HepG2 (cell line): ENCODE results near the gene CTDSP2. TPM values are rescaled to one million over a fixed set of nuclear protein-coding genes. Genes with fewer than 3 reads are reported as not detected.

Experiments
- ATM ChIP-seq: fragments of 450-650 bp; IDR thresholded peaks from 2 replicates; pipeline ENCODE4 v1.7.1; 2017; ENCODE audit warnings: mild to moderate bottlenecking, borderline replicate concordance
- CREM ChIP-seq, 2 experiments: sonication (generic) in 1 of 2; formaldehyde crosslinking in 1 of 2; IDR thresholded peaks; 2 replicates each; pipeline versions ENCODE4 v1.4.0 to v1.6.1; 2016 to 2020; ENCODE audit warnings: antibody characterized with exemption in 1 of 2, mild to moderate bottlenecking in 1 of 2, missing genetic modification reagents in 1 of 2
- E2F5 ChIP-seq: sonication (generic); formaldehyde crosslinking; conservative IDR thresholded peaks from 2 replicates; pipeline ENCODE4 v1.4.0; 2020; ENCODE audit warnings: missing genetic modification reagents
- GABPB1 ChIP-seq: IDR thresholded peaks from 2 replicates; pipeline ENCODE4 v1.6.1; 2016; ENCODE audit warnings: mild to moderate bottlenecking, missing genetic modification reagents, moderate library complexity, missing compliant biosample characterization
- KLF6 ChIP-seq: IDR thresholded peaks from 2 replicates; pipeline ENCODE4 v1.8.0; 2016; ENCODE audit warnings: missing biosample characterization, missing genetic modification reagents
- MED1 ChIP-seq: sonication (generic); formaldehyde crosslinking; IDR thresholded peaks from 2 replicates; pipeline ENCODE4 v1.4.0; 2020; ENCODE audit warnings: missing genetic modification reagents
- PPARG ChIP-seq: conservative IDR thresholded peaks from 2 replicates; pipeline ENCODE4 v1.6.1; 2016; ENCODE audit warnings: missing biosample characterization, missing genetic modification reagents
- RBAK ChIP-seq: sonication (generic); formaldehyde crosslinking; IDR thresholded peaks from 2 replicates; pipeline ENCODE4 v1.5.1; 2020; ENCODE audit warnings: mild to moderate bottlenecking, missing genetic modification reagents
- RORA ChIP-seq: sonication (generic); formaldehyde crosslinking; IDR thresholded peaks from 2 replicates; pipeline ENCODE4 v1.5.0; 2020; ENCODE audit warnings: mild to moderate bottlenecking, missing genetic modification reagents, moderate library complexity
- SATB2 ChIP-seq: sonication (generic); formaldehyde crosslinking; IDR thresholded peaks from 2 replicates; pipeline ENCODE4 v1.5.0; 2020; ENCODE audit warnings: missing genetic modification reagents
- UBTF ChIP-seq: sonication (generic); formaldehyde crosslinking; IDR thresholded peaks from 2 replicates; pipeline ENCODE4 v1.4.0; 2020; ENCODE audit warnings: mild to moderate bottlenecking, missing genetic modification reagents
- YEATS4 ChIP-seq: sonication (generic); formaldehyde crosslinking; IDR thresholded peaks from 2 replicates; pipeline ENCODE4 v1.4.0; 2020; ENCODE audit warnings: missing genetic modification reagents, borderline replicate concordance
- ZGPAT ChIP-seq: IDR thresholded peaks from 2 replicates; pipeline ENCODE4 v1.6.1; 2016; ENCODE audit warnings: mild to moderate bottlenecking
- ZNF160 ChIP-seq: sonication (generic); formaldehyde crosslinking; IDR thresholded peaks from 2 replicates; pipeline ENCODE4 v1.8.0; 2022; ENCODE audit warnings: mild to moderate bottlenecking, inconsistent platforms, missing genetic modification reagents
- ZNF232 ChIP-seq: sonication (generic); formaldehyde crosslinking; IDR thresholded peaks from 2 replicates; pipeline ENCODE4 v1.4.0; 2020; ENCODE audit warnings: missing genetic modification reagents, borderline replicate concordance
- ZNF329 ChIP-seq: sonication (generic); formaldehyde crosslinking; IDR thresholded peaks from 2 replicates; pipeline ENCODE4 v1.9.0; 2021; ENCODE audit warnings: low read depth, mild to moderate bottlenecking, missing genetic modification reagents
- ZNF333 ChIP-seq: sonication (generic); formaldehyde crosslinking; IDR thresholded peaks from 2 replicates; pipeline ENCODE4 v1.4.0; 2020; ENCODE audit warnings: mild to moderate bottlenecking, missing genetic modification reagents, borderline replicate concordance
- ZNF441 ChIP-seq: sonication (generic); formaldehyde crosslinking; IDR thresholded peaks from 2 replicates; pipeline ENCODE4 v1.7.0; 2021; ENCODE audit warnings: missing genetic modification reagents, borderline replicate concordance
- ZNF704 ChIP-seq: sonication (generic); formaldehyde crosslinking; IDR thresholded peaks from 2 replicates; pipeline ENCODE4 v1.8.1; 2023; ENCODE audit warnings: mild to moderate bottlenecking, inconsistent platforms, moderate library complexity, missing genetic modification reagents, borderline replicate concordance
- polyA plus RNA-seq, 8 experiments: library from polyadenylated mRNA; depleted of rRNA in 3 of 8; stranded (reverse) in 7 of 8; unstranded in 1 of 8; fragments of >200 nt; fragmentation: Illumina TruSeq in 4 of 8; extraction: Trizol in 4 of 8; gene quantifications; 2 replicates each; pipeline versions ENCODE4 v1.2.1 to v1.2.3, GENCODE V29; 2011 to 2016; ENCODE audit warnings: low read depth in 4 of 8, missing spikeins in 1 of 8, mixed read lengths in 1 of 8; ENCODE audit not compliant: insufficient read depth in 1 of 8
- total RNA-seq, 5 experiments: library from RNA; depleted of rRNA; stranded (reverse); fragments of >200 nt; fragmentation: Illumina TruSeq; extraction: Trizol; gene quantifications; 2 replicates each; pipeline ENCODE4 v1.2.3, GENCODE V29; 2016; ENCODE audit warnings: low read depth in 1 of 5

Gene CTDSP2
- total and polyA plus RNA-seq, 2 of the 13 experiments (the other 11 are each of a cell fraction or from before 2014, with no cell fraction given): 38.1 to 82.5 TPM

GRCh38 chr12:57772429-57773322 lies 73.9 kb downstream of the CTDSP2 start, which contains the start of gene EEF1AKMT3 (continued):
- TF ChIP-seq E2F5 (CRISPR knock-in tag) (0 out of 2 replicates have a peak, but pooled peaks have one; percentile 5), UBTF (CRISPR knock-in tag) (peak; percentile 80), ZNF704 (CRISPR knock-in tag) (0 out of 2 replicates have a peak, but pooled peaks have one; percentile 11), ZNF160 (peak; percentile 54; the same call in 1 of the 2 replicates), KLF6 (no peak), ZNF232 (CRISPR knock-in tag) (peak; percentile 69; the same call in 1 of the 2 replicates), PPARG (CRISPR knock-in tag) (no peak), SATB2 (CRISPR knock-in tag) (no peak), RORA (CRISPR knock-in tag) (0 out of 2 replicates have a peak, but pooled peaks have one; percentile 13), ZGPAT (CRISPR knock-in tag) (peak; percentile 33; the same call in 1 of the 2 replicates), CREM (IDR thresholded peaks at IDR 0.05) (no peak), CREM (CRISPR knock-in tag; IDR thresholded peaks at IDR 0.05) (no peak), ZNF441 (CRISPR knock-in tag) (peak; percentile 49), GABPB1 (CRISPR knock-in tag) (peak; percentile 44; the same call in 1 of the 2 replicates), ATM (no peak), MED1 (CRISPR knock-in tag) (peak; percentile 25; the same call in 1 of the 2 replicates), RBAK (CRISPR knock-in tag) (0 out of 2 replicates have a peak, but pooled peaks have one; percentile 37), YEATS4 (CRISPR knock-in tag) (peak; percentile 61), ZNF333 (CRISPR knock-in tag) (peak; percentile 60), ZNF329 (no peak)
